ENCODE data around the gene ZNF771.

The ZNF771 gene

GRCh38 chr16:30434852-30435251 is 27.4 kb downstream of the ZNF771 start:
- H3K27me3 ChIP-seq (ENCODE audit: insufficient read depth, low read length), result no peaks in the 10 kb centered on the region
- H3K79me2 ChIP-seq (ENCODE audit: control insufficient read depth, insufficient read depth, low read length, poor library complexity), result no peaks in the 10 kb centered on the region
- H3K4me1 ChIP-seq (ENCODE audit: control insufficient read depth in 1 of 2, insufficient read depth in 2 of 2, low read length in 2 of 2), result peaks cover 4% of the 10 kb centered on the region in 2 experiments
- no peak overlapping the region for H3K4ac ChIP-seq (ENCODE audit: low read depth, low read length)
- DNase-seq, result no peak
- no peak overlapping the region for H3K14ac ChIP-seq (ENCODE audit: low read length)
- WGBS (ENCODE audit: extremely low coverage, insufficient coverage, insufficient read length), result 100% methylated on average over 1 of the region's 4 CpGs
- H2AFZ ChIP-seq (ENCODE audit: insufficient read depth, low read length, poor library complexity), result no peak overlapping the region
- H3K79me1 ChIP-seq (ENCODE audit: low read length), result no peaks in the 10 kb centered on the region
- no peak overlapping the region for H2BK5ac ChIP-seq (ENCODE audit: low read depth, low read length, poor library complexity)
- H4K91ac ChIP-seq (ENCODE audit: low read depth, low read length), result no peak overlapping the region
- no peak overlapping the region for H4K8ac ChIP-seq (ENCODE audit: low read depth, low read length)
- no peak overlapping the region for H2BK120ac ChIP-seq (ENCODE audit: insufficient read depth, low read length, poor library complexity)
- H3K4me2 ChIP-seq (ENCODE audit: low read length), result no peak overlapping the region
- H3K18ac ChIP-seq (ENCODE audit: low read length), result no peak overlapping the region
- H3K9ac ChIP-seq (ENCODE audit: low read length), result no peak overlapping the region
- H3K27ac ChIP-seq (ENCODE audit: low read depth, low read length), result no peak overlapping the region
- H2AK5ac ChIP-seq (ENCODE audit: low read length), result no peak overlapping the region
- no peak overlapping the region for H3K4me3 ChIP-seq (ENCODE audit: low read depth, low read length)
- no peaks in the 10 kb centered on the region for H3K9me3 ChIP-seq (ENCODE audit: insufficient read depth, low read depth, low read length)
- no peak overlapping the region for H4K12ac ChIP-seq (ENCODE audit: low read depth, low read length)
- no peaks in the 10 kb centered on the region for H3K36me3 ChIP-seq (ENCODE audit: control insufficient read depth in 1 of 2, insufficient read depth in 2 of 2, low read length in 2 of 2)
- no peak overlapping the region for H3K23ac ChIP-seq (ENCODE audit: low read length)
- no peak overlapping the region for H2BK12ac ChIP-seq (ENCODE audit: low read length)

DNA sequence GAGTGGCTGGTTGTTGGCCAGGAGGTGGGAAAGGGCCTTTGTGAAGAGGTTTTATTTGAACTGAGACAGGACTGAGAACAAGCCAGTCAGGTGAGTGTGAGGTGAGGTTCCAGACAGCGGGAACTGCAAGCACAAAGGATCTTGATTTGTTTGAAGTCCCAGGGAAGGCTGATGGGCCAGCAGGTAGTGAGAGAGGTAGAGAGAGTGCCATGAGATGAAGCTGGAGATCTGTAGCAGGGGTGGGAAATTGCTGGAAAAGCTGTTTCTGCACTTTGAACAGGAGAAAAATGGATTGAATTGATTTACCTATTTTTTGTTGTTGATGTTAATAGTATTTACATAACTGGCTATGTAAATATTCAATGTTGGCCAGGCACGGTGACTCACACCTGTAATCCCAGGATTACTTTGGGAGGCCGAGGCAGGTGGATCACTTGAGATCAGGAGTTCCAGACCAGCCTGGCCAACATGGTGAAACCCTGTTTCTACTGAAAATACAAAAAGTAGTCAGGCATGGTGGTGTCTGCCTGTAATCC is 30.2 kb downstream of the ZNF771 start:
- Histone ChIP-seq H3K18ac (ENCODE audit: low read length) (no peak overlapping the region), H2BK5ac (ENCODE audit: low read depth, low read length, poor library complexity) (no peak overlapping the region), H2AK5ac (ENCODE audit: low read length) (no peak overlapping the region), H3K79me1 (ENCODE audit: low read length) (no peaks in the 10 kb centered on the region), H3K14ac (ENCODE audit: low read length) (no peak overlapping the region), H4K12ac (ENCODE audit: low read depth, low read length) (no peak overlapping the region), H4K8ac (ENCODE audit: low read depth, low read length) (no peak overlapping the region), H3K4me1 (ENCODE audit: control insufficient read depth in 1 of 2, insufficient read depth in 2 of 2, low read length in 2 of 2) (no peaks in the 10 kb centered on the region), H2BK120ac (ENCODE audit: insufficient read depth, low read length, poor library complexity) (no peak overlapping the region), H2BK12ac (ENCODE audit: low read length) (no peak overlapping the region), H3K9ac (ENCODE audit: low read length) (no peak overlapping the region), H3K4me2 (ENCODE audit: low read length) (no peak overlapping the region), H3K27ac (ENCODE audit: low read depth, low read length) (no peak overlapping the region), H4K91ac (ENCODE audit: low read depth, low read length) (no peak overlapping the region), H3K4ac (ENCODE audit: low read depth, low read length) (no peak overlapping the region), H2AFZ (ENCODE audit: insufficient read depth, low read length, poor library complexity) (no peak overlapping the region), H3K79me2 (ENCODE audit: control insufficient read depth, insufficient read depth, low read length, poor library complexity) (no peaks in the 10 kb centered on the region), H3K23ac (ENCODE audit: low read length) (no peak overlapping the region), H3K4me3 (ENCODE audit: low read depth, low read length) (no peak overlapping the region), H3K27me3 (ENCODE audit: insufficient read depth, low read length) (no peaks in the 10 kb centered on the region), H3K9me3 (ENCODE audit: insufficient read depth, low read depth, low read length) (peaks cover 2% of the 10 kb centered on the region), H3K36me3 (ENCODE audit: control insufficient read depth in 1 of 2, insufficient read depth in 2 of 2, low read length in 2 of 2) (no peaks in the 10 kb centered on the region)
- WGBS (ENCODE audit: extremely low coverage, insufficient coverage, insufficient read length), result no CpG with 5 or more reads among the region's 3 CpGs
- DNase-seq, result no peak

- peaks cover 2% of the 10 kb centered on the region for H3K9me3 ChIP-seq (ENCODE audit: insufficient read depth, low read depth, low read length)
- no peak overlapping the region for H3K18ac ChIP-seq (ENCODE audit: low read length)
- no peaks in the 10 kb centered on the region for H3K79me1 ChIP-seq (ENCODE audit: low read length)
- H3K9ac ChIP-seq (ENCODE audit: low read length), result no peak overlapping the region
- no peak overlapping the region for H3K4me3 ChIP-seq (ENCODE audit: low read depth, low read length)
- no peak overlapping the region for H3K27ac ChIP-seq (ENCODE audit: low read depth, low read length)
- H3K36me3 ChIP-seq (ENCODE audit: control insufficient read depth in 1 of 2, insufficient read depth in 2 of 2, low read length in 2 of 2), result no peaks in the 10 kb centered on the region
- H2AK5ac ChIP-seq (ENCODE audit: low read length), result no peak overlapping the region
- H4K12ac ChIP-seq (ENCODE audit: low read depth, low read length), result no peak overlapping the region
- DNase-seq, result no peak
- H2BK120ac ChIP-seq (ENCODE audit: insufficient read depth, low read length, poor library complexity), result no peak overlapping the region
- WGBS (ENCODE audit: extremely low coverage, insufficient coverage, insufficient read length), result no CpG with 5 or more reads among the region's 5 CpGs
- no peak overlapping the region for H2AFZ ChIP-seq (ENCODE audit: insufficient read depth, low read length, poor library complexity)
- H3K4ac ChIP-seq (ENCODE audit: low read depth, low read length), result no peak overlapping the region
- no peak overlapping the region for H4K91ac ChIP-seq (ENCODE audit: low read depth, low read length)
- no peak overlapping the region for H2BK5ac ChIP-seq (ENCODE audit: low read depth, low read length, poor library complexity)
- H3K4me1 ChIP-seq (ENCODE audit: control insufficient read depth in 1 of 2, insufficient read depth in 2 of 2, low read length in 2 of 2), result no peaks in the 10 kb centered on the region
- H3K27me3 ChIP-seq (ENCODE audit: insufficient read depth, low read length), result no peaks in the 10 kb centered on the region
- H4K8ac ChIP-seq (ENCODE audit: low read depth, low read length), result no peak overlapping the region
- no peak overlapping the region for H2BK12ac ChIP-seq (ENCODE audit: low read length)
- no peaks in the 10 kb centered on the region for H3K79me2 ChIP-seq (ENCODE audit: control insufficient read depth, insufficient read depth, low read length, poor library complexity)
- no peak overlapping the region for H3K23ac ChIP-seq (ENCODE audit: low read length)
- no peak overlapping the region for H3K4me2 ChIP-seq (ENCODE audit: low read length)
- no peak overlapping the region for H3K14ac ChIP-seq (ENCODE audit: low read length)
These were observed 31.4 kb downstream of the ZNF771 start for GRCh38 chr16:30438835-30439234.

GRCh38 chr16:30439720-30440348 is 32.4 kb downstream of the ZNF771 start:
- no peak overlapping the region for H3K9ac ChIP-seq (ENCODE audit: low read length)
- no peak overlapping the region for H3K27ac ChIP-seq (ENCODE audit: low read depth, low read length)

More at GRCh38 chr16:30439720-30440348, 32.4 kb downstream of the ZNF771 start:
- Histone ChIP-seq H2AK5ac (ENCODE audit: low read length) (no peak overlapping the region), H3K4me3 (ENCODE audit: low read depth, low read length) (no peak overlapping the region), H3K23ac (ENCODE audit: low read length) (no peak overlapping the region), H2BK120ac (ENCODE audit: insufficient read depth, low read length, poor library complexity) (no peak overlapping the region), H2BK12ac (ENCODE audit: low read length) (no peak overlapping the region), H3K36me3 (ENCODE audit: control insufficient read depth in 1 of 2, insufficient read depth in 2 of 2, low read length in 2 of 2) (no peaks in the 10 kb centered on the region), H4K12ac (ENCODE audit: low read depth, low read length) (no peak overlapping the region), H3K14ac (ENCODE audit: low read length) (no peak overlapping the region), H3K79me2 (ENCODE audit: control insufficient read depth, insufficient read depth, low read length, poor library complexity) (peaks cover under 1% of the 10 kb centered on the region), H3K79me1 (ENCODE audit: low read length) (no peaks in the 10 kb centered on the region), H3K18ac (ENCODE audit: low read length) (no peak overlapping the region), H4K8ac (ENCODE audit: low read depth, low read length) (no peak overlapping the region), H3K27me3 (ENCODE audit: insufficient read depth, low read length) (no peaks in the 10 kb centered on the region), H2BK5ac (ENCODE audit: low read depth, low read length, poor library complexity) (no peak overlapping the region), H3K4ac (ENCODE audit: low read depth, low read length) (no peak overlapping the region), H4K91ac (ENCODE audit: low read depth, low read length) (no peak overlapping the region), H3K4me2 (ENCODE audit: low read length) (no peak overlapping the region), H2AFZ (ENCODE audit: insufficient read depth, low read length, poor library complexity) (no peak overlapping the region), H3K9me3 (ENCODE audit: insufficient read depth, low read depth, low read length) (peaks cover 3% of the 10 kb centered on the region), H3K4me1 (ENCODE audit: control insufficient read depth in 1 of 2, insufficient read depth in 2 of 2, low read length in 2 of 2) (peaks cover 2 to 3% of the 10 kb centered on the region in 2 experiments)
- no CpG with 5 or more reads among the region's 6 CpGs for WGBS (ENCODE audit: extremely low coverage, insufficient coverage, insufficient read length)
- no peak for DNase-seq

Data from trophoblast cell (in vitro differentiated cells and primary cell).